HG03045 (cell line): ENCODE measurements around the gene DRC1.
A peak's percentile ranks its signal among the peaks of the same experiment; 100 is the strongest.

Source experiments
- ATAC-seq: cut with Tn5 transposase; IDR thresholded peaks from one replicate; pipeline ENCODE4 v1.9.1; 2021; ENCODE audit warnings: mild to moderate bottlenecking, moderate library complexity; ENCODE audit not compliant: unreplicated experiment

Gene DRC1

DNA sequence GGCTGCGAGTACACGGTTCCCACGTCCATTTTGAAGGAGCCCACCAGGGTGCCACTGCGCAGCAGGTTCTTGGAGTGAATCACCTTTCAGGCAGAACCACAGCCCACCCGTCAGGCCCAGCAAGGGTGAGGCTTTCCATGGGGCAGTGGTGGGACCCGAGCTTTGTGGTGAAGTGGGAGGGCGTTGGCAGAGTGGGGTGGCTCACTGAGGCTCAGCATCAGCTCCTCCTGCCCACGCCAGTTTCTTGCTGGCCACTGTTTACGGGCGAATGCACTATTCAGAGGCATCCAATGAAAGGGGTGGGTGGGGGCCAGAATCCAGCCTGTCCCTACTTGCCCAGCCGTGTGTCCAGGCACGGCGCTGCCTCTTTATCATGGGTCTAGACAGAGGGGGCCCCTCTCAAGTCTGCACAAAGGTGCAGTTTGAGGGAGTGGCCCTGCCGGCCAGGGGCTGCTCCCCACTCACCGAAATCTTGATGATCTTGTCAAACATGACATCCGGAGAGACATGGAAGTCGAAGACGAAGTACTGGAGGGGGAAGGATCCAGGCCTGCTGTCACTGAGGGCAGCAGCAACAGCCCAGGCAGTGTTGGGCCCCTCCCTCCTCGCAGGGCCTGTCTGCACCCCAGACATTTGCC is 87.6 kb downstream of the DRC1 start:
- no peak for ATAC-seq

- ATAC-seq: no peak
These were observed 89.9 kb downstream of the DRC1 start for GRCh38 chr2:26491563-26492167.

DNA sequence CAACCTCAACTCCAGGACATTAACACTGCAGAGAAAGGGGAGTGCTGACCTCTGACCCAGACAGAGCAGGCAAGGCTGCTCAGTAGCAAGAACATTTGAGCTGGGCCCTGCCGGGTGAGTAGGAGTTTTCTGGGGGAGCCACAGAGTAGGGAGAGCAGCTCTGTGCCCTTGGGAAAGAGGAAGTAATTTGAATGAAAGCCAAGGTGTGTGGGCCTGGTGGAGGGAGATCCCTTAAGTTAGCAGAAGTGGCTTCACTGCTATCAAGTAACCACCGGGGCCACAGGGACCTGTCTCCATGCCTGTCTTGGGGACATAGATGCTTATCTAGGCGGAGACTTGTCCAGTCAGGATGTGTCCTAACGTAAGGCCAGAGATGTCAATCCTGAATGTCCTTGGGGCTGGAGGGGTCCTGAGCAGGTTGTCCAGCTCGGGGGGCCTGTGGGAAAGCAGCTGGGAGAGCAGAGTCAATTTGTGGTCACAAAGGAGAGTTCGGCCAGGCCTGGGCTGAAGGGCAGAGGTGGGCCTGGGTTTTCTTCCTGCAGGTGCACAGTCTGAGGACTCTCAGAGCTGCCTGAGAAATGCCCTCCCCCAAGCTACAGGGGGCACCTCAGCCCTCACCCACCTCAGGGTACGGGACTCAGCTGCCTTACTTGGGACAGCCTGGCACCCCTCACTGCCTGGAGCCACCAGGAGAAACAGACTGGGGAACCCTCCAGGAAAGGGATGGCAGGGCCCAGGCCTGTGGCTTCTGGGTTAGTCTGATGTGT is 91.2 kb downstream of the DRC1 start:
- ATAC-seq: no peak

DNA sequence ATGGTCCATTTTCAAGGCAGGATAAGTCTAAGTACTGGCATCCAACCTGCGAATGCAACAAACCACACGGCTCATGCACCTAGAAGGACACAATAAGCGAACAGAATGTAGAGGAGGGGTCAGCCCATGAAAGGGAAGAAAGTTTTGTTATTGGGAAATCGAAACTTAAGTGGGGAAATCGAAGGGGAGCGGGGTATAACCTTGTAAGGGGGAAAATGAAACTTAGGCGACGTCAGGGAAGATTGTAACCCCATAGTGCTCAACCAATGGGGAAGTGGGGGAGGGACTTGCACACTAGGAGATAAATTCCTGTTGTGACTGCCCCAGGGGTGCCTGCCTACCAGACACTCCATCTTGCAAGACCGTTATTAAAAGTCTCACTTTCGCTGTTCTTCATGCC is 91.8 kb downstream of the DRC1 start:
- ATAC-seq: no peak

GRCh38 chr2:26494199-26494598 is 92.5 kb downstream of the DRC1 start:
- no peak for ATAC-seq

DNA sequence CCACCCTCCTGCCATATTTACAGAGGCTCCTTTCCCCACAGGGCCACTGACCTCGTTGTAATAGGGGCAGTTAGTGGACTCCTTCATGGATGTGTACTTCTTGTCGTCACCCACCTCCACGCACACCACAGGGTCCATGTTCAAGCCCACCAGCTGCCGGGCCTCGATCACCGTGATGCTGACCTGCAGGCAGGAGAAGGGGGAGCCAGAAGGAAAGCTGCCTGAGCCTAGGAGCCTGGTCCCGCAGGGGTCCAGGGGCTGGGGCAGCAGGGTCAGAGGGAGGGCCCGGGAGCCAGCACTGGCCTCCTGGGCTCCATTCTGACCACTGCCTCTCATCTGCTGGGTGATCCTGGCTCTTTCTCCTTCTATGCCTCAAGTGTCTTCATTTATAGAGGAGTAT is 93.2 kb downstream of the DRC1 start:
- no peak for ATAC-seq

- ATAC-seq: no peak
These were observed 94.1 kb downstream of the DRC1 start for GRCh38 chr2:26495705-26496297.

- no peak for ATAC-seq
These were observed 98.7 kb downstream of the DRC1 start for GRCh38 chr2:26500406-26500805.

DNA sequence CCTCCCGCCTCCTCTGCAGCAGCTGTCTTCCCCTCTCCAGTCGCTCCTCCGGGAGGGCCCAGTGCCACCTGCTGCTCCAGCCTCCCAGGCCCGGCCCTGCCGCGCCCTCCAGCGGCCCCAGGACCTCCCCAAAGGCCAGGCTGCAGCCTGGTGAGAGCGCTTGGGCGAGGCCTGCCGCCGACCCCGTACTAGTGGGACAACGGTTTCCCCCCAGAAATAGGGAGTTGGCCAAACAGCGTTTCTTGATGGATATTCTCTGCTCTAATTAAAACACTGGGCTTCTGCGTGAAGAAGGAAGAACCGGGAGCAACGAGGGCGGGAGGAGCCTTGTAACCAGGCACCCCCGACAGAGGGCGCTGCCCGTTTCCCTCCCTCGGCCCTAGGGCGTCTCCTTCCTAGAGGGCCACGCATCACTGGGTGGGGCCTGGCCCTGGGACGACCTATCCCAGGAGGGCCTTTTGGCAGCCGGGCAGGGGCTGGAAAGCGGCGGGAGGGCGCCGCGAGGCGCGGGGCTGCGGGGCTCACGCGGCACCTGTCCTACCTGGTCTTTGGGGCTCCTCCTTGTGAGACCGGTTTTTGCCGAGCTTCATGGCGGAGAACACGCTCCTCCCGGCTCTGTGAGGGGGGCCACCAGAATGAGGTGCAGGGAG is 101.6 kb downstream of the DRC1 start:
- ATAC-seq: peak; percentile 70

GRCh38 chr2:26504002-26504401 is 102.3 kb downstream of the DRC1 start:
- no peak for ATAC-seq

- no peak for ATAC-seq
These were observed 104.6 kb downstream of the DRC1 start for GRCh38 chr2:26506279-26506678.
